HuH-7 (cell line): Measurements from ENCODE around the gene RHOBTB3.
A peak's percentile ranks its signal among the peaks of the same experiment; 100 is the strongest.

ENCODE experiments used
- DNase-seq: peaks from one replicate; pipeline ENCODE4 v3.0.0; 2011; ENCODE audit warnings: low spot score

The RHOBTB3 gene

GRCh38 chr5:95733107-95733665 is 2.0 kb downstream of the RHOBTB3 start:
- DNase-seq, result no peak

GRCh38 chr5:95734187-95734586 is 3.1 kb downstream of the RHOBTB3 start:
- no peak for DNase-seq

- no peak for DNase-seq
Observed at GRCh38 chr5:95734906-95735305, 3.8 kb downstream of the RHOBTB3 start.

- DNase-seq, result no peak
Observed at GRCh38 chr5:95735406-95735805, 4.3 kb downstream of the RHOBTB3 start.

- DNase-seq, result no peak
Observed at GRCh38 chr5:95738072-95738471, 6.9 kb downstream of the RHOBTB3 start.

- DNase-seq, result no peak
Observed at GRCh38 chr5:95738834-95739233, 7.7 kb downstream of the RHOBTB3 start.

GRCh38 chr5:95739857-95740256 is 8.7 kb downstream of the RHOBTB3 start:
- DNase-seq, result no peak

- DNase-seq, result no peak
Observed at GRCh38 chr5:95741458-95741857, 10.3 kb downstream of the RHOBTB3 start.

GRCh38 chr5:95743232-95743631 is 12.1 kb downstream of the RHOBTB3 start:
- DNase-seq, result no peak

- no peak for DNase-seq
Observed at GRCh38 chr5:95743877-95744276, 12.7 kb downstream of the RHOBTB3 start.

- DNase-seq, result no peak
Observed at GRCh38 chr5:95746194-95746593, 15.1 kb downstream of the RHOBTB3 start.

- DNase-seq, result no peak
Observed at GRCh38 chr5:95746722-95747679, 15.9 kb downstream of the RHOBTB3 start.

- DNase-seq, result no peak
Observed at GRCh38 chr5:95748133-95748532, 17.0 kb downstream of the RHOBTB3 start.

GRCh38 chr5:95754545-95754944 is 23.4 kb downstream of the RHOBTB3 start:
- DNase-seq, result no peak

GRCh38 chr5:95759005-95759404 is 27.9 kb downstream of the RHOBTB3 start:
- peak; percentile 8 for DNase-seq

- peak; percentile 51 for DNase-seq
Observed at GRCh38 chr5:95759634-95760033, 28.5 kb downstream of the RHOBTB3 start.

GRCh38 chr5:95760273-95761191 is 29.4 kb downstream of the RHOBTB3 start:
- DNase-seq, result no peak

- no peak for DNase-seq
Observed at GRCh38 chr5:95761771-95762651, 30.9 kb downstream of the RHOBTB3 start.

- no peak for DNase-seq
Observed at GRCh38 chr5:95762652-95763041, 31.5 kb downstream of the RHOBTB3 start.

GRCh38 chr5:95763941-95764340 is 32.8 kb downstream of the RHOBTB3 start:
- no peak for DNase-seq

- no peak for DNase-seq
Observed at GRCh38 chr5:95768731-95769130, 37.6 kb downstream of the RHOBTB3 start.
